ENCODE data around the gene CSMD2. TPM values are rescaled to one million over a fixed set of nuclear protein-coding genes. Genes with fewer than 3 reads are reported as not detected.

Gene CSMD2
- polyA plus RNA-seq, 1 of the 3 experiments (the other 2 are of a cell fraction): not detected

- Histone ChIP-seq H4K20me1 (ENCODE audit: insufficient read depth) (no peaks in the 10 kb centered on the region), H3K4me1 (ENCODE audit: control insufficient read depth in 1 of 2, insufficient read depth in 2 of 2, low read depth in 1 of 2, low read length in 1 of 2) (no peaks in the 10 kb centered on the region), H2AFZ (ENCODE audit: low read depth) (no peak overlapping the region), H3K4me2 (no peak overlapping the region), H3K9me3 (no peaks in the 10 kb centered on the region), H3K27me3 (ENCODE audit: insufficient read depth) (no peaks in the 10 kb centered on the region), H3F3A (replicated peaks; ENCODE audit: insufficient read depth) (no peaks in the 10 kb centered on the region), H3K4me3 (ENCODE audit: low read depth in 2 of 2, low read length in 1 of 2) (no peak overlapping the region), H3K9ac (no peak overlapping the region), H3K9me2 (no peaks in the 10 kb centered on the region), H3K27ac (ENCODE audit: low read depth in 2 of 2, low read length in 1 of 2) (no peak overlapping the region), H3K36me3 (replicated peaks in 1 of 2; ENCODE audit: control insufficient read depth in 1 of 2, insufficient read depth in 2 of 2, low read length in 1 of 2) (no peaks in the 10 kb centered on the region), H3K79me2 (ENCODE audit: insufficient read depth) (no peaks in the 10 kb centered on the region)
- 11% methylated on average over 2 of the region's 3 CpGs for WGBS (ENCODE audit: low lambda C conversion rate)
- CTCF ChIA-PET: interaction anchor here (0.7 to 1.2 kb wide), 2 partner anchors 26 to 505 kb away, joined by 3 to 10 read pairs; no protein-coding TSS in a partner anchor
- DNase-seq: no peak
- TF ChIP-seq GATA2 (CRISPR knock-in tag; IDR thresholded peaks at IDR 0.05) (no peak), ZBTB33 (IDR thresholded peaks at IDR 0.05; ENCODE audit: borderline replicate concordance, low read depth) (no peak), GABPA (IDR thresholded peaks at IDR 0.05; ENCODE audit: low read depth) (no peak), TAF1 (IDR thresholded peaks at IDR 0.05; ENCODE audit: borderline replicate concordance, low read depth, low read length) (no peak), MAX (IDR thresholded peaks at IDR 0.05; ENCODE audit: low read depth) (no peak), REST (IDR thresholded peaks at IDR 0.05; ENCODE audit: low read depth, low read length) (no peak), MXI1 (IDR thresholded peaks at IDR 0.05; ENCODE audit: low read depth, low read length) (no peak), RCOR1 (IDR thresholded peaks at IDR 0.05; ENCODE audit: low read length) (no peak), USF1 (IDR thresholded peaks at IDR 0.05; ENCODE audit: borderline replicate concordance, low read depth) (no peak), POLR2AphosphoS5 (IDR thresholded peaks at IDR 0.05; ENCODE audit: low read depth, low read length) (no peak), YY1 (IDR thresholded peaks at IDR 0.05; ENCODE audit: low read depth) (no peak), NFIC (IDR thresholded peaks at IDR 0.05; ENCODE audit: borderline replicate concordance) (no peak), SMC3 (IDR thresholded peaks at IDR 0.05; ENCODE audit: low read depth, low read length) (no peak), SIN3A (IDR thresholded peaks at IDR 0.05; ENCODE audit: borderline replicate concordance, low read depth, low read length) (no peak), FOXJ3 (CRISPR knock-in tag; IDR thresholded peaks at IDR 0.05) (no peak), JUND (IDR thresholded peaks at IDR 0.05) (no peak), FOSL2 (IDR thresholded peaks at IDR 0.05; ENCODE audit: borderline replicate concordance, low read depth) (no peak), FOXM1 (IDR thresholded peaks at IDR 0.05; ENCODE audit: low read depth) (no peak)
- POLR2A ChIA-PET: no interaction called here
These were observed 27.6 kb downstream of the CSMD2 start for GRCh38 chr1:34137411-34137810.
